HG02938 (cell line): Measurements from ENCODE around the gene AAK1.
"Not testable (repeated sequence)": the region's sequence is repeated elsewhere in the genome, so short reads cannot be mapped to it uniquely, and the experiment has no call there.

Source experiments
- ATAC-seq: cut with Tn5 transposase; IDR thresholded peaks from one replicate; pipeline ENCODE4 v1.9.1; 2021; ENCODE audit warnings: mild to moderate bottlenecking, moderate library complexity; ENCODE audit not compliant: unreplicated experiment

The AAK1 gene

DNA sequence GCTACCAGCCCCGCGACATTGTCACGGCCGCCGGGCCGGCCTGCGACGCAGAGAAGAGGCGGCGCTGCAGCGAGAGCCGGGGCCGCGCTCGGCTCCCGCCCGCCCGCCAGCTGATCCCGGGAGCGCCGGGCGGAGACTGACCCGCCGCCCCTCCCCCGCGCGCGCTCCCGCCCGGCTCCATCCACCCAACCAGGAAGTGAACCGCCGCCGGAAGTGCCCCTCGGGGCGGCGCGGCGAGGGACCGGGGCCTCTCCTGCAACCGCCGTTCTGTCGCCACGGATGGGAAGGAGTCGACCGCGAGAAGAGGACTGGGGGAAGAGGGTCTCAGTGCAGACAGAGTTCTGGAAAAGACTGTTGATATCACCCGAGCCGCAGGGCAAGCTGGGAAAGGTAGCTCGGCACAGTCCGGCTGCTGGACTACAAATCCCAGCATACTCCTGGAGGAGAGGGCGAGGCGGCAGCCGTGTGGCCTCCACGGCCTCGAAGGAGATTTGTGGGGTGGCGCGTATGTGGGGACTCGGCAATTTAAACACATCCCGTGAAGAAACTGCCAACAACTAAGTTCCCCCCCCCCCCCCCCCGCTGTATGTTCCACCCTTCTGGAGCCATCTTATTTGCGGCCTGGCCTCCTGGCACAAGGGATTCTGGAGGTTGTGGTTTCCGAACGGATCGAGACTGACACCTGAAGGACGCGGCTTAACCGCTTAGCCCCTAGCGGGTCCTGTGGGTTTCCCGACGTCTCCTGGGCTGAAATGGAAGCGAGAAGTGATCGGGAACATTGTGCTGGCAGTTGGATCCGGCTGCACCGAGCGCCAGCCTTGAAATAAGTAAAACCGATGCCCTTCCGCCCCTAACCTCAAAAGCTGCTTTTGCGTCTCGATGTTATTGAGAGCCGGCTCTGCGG is at the start of gene AAK1:
Gene AAK1, minus strand, starts transcription at position 138 of the 904 bp plus-strand sequence. CDS start 699 bp downstream, outside the sequence.
- ATAC-seq, result peak; percentile 30

DNA sequence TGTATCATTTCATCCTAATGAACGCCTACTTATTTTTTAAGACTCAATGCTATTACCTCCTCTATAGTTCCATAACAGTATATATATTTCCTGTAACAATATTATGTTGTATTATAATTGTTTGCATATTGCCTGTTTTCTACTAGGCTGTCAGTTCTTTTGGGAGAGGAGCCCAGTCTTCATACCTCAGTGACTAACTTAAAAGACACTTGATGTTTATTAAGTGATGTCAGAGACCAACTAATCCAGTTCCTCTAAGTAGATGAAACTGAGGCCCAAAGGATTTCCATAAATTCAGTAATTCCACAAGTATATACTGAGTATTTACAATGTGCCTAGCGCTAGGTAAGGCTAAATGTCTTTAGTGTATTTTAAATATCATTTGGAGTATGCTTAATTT is 48.9 kb upstream of the AAK1 start:
- no peak for ATAC-seq

DNA sequence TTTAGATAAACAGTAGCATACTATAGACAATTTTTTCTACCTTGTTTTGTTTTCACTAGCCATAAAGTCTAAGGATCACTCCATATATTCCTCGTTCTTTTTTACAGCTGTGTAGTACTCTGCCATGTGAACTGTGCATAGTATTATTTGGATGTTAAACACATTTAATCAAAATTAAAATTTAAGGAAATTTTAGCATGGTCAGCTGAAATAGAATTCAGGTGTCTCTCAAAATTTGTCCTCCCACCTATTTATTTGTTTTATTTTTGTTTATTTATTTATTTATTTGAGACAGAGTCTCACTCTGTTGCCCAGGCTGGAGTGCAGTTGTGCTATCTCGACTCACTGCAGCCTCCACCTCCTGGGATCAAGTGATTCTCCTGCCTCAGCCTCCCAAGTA is 46.4 kb upstream of the AAK1 start:
- ATAC-seq, result no peak

DNA sequence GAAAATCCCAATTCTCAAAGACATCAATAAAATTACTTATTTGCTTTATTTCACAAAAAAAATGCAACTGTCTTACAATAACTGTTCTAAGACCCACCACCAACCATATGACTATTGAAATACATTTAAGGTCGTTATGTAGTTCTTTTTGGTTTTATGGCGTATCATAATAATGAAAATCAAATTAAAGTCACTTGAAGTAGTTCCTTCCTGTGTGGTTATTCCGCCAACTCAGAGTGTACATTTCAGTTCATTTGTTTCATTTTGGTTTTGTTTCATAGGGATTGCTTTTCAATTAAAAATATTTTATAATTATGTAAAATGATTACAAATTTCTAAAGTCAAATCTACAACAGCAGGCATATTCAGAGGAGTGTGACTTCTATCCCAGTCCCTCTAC is 45.9 kb upstream of the AAK1 start:
- no peak for ATAC-seq

DNA sequence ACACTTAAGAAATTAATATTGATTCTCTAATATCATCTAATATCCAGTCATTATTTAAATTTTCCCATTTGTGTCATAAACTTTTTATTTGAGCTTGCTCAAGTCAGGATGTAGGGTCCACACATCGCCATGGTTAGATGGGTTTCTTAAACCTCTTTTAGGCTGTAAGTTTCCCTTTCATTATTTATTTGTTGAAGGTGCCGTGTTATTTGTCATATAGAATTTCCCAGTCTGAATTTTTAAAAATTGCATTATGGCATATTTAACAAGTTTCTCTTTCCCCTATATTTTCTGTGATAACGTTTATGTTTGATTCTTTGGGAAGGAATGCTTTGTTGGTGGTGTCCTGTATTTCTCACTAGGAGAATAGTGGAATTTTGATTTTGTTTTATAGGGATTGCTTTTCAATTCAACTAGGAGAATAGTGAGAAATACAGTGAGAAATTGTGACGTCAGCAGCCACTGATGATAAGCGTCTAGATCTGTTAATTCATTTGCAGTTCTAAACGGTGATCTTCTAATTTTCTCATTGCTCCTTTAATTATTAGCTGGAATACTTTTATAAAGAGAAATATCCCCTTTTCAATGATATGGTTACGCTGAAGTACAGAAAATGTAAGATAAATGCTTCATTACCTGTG is 44.6 kb upstream of the AAK1 start:
- ATAC-seq, result no peak

DNA sequence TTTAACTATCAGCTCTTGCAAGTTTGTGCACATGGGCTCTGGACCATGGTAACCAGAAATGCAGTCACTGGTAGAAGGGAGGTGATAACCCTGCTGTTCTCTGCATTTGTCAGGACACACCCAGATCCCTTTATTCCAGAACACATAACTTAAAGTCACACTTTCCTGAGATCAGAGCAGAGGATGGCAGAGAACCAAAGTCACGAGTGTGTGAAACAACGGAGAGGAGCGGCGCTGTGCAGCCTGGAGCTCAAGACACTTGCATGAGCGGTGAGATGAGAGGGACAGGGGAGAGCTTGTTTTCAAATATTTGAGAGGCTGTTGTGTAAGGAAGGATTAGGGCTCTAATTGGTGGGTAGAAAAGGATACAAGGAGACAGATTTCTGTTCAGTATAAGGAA is 43.3 kb upstream of the AAK1 start:
- ATAC-seq, result no peak

DNA sequence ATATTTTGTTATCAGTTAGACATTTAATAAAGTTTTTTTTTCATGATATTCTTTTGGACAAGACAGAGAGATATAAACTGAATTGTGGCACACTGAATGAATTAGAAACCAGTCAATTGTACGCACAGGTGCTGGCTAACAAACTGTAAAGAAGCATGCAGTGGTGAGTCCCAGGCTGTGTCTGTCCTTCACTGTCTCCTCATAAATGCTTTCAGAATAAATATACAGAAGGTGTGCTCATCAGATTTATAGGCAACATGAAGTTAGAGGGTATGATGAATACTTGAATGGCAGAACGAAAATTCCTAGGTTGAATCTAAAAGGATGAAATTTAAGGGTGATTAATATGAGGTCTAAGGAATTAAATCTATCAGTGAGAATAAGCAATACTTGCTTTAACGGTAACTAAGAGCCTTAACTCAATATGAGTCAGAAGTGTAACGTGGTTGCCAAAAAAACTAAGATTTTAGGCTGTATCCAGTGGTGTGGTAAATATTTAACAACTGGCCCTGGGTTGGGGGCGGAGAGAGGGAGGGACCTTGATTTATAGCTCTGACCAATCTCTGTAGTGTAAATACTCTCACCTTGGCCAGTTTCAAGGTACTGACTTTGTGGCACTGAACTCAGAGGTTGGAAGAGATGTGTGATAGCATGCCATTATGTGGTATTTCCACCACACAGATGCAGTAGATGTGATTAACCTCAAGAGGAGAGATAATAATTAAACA is 41.9 kb upstream of the AAK1 start:
- ATAC-seq, result peak; percentile 79

DNA sequence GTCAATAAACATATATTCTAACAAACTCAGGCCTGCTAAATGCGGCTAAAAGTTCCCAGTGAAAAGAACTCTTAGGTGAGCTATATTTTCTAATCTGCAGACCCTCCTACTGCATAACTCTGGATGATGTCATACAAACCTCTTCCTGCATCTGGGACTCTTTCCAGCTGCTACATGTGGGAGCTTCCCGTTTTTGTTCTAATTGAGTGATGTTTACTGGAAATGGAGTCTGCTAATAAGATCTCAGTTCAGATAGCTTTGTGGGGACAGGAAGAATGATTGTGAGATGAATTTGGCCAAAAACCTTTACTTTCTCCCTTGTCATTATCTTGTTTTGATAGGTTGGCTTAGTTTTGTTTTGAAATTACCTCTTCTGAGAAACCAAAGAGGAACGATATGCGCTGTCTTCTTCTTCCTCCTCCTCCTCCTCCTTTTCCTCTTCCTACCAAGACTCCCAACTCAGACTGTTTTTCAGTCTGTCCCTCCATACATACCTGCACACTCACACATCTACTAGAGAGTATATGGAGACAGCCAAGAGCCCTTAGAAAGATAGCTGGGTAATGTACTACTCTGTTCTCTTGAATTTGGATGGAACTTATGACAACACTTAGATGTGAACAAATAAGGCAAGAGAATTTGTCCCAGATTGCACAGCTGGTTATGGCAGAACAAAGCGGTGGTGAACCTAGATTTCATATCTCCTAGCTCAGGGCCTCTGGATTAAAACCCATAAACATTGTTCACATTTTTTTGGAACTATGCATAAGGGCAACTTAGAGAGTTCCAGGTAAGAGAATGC is 39.8 kb upstream of the AAK1 start:
- no peak for ATAC-seq

DNA sequence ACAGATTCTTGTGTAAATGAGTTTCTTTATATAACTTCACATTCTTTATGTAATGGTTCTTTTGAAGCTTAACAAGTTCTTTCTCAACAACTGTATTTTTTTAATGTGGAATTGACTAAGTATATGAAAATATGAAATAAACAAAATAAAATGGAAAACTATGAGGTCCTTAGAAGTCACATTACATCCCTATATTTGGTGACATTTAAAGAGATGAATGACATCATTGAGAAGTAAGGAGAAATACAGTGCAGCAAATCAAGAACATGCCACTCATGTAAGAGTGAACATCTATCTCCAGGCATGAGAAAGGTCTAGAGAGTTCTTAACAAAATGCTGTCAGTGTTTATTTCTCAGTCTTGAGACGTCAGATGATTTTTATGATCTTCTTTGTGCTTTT is 39.0 kb upstream of the AAK1 start:
- no peak for ATAC-seq

DNA sequence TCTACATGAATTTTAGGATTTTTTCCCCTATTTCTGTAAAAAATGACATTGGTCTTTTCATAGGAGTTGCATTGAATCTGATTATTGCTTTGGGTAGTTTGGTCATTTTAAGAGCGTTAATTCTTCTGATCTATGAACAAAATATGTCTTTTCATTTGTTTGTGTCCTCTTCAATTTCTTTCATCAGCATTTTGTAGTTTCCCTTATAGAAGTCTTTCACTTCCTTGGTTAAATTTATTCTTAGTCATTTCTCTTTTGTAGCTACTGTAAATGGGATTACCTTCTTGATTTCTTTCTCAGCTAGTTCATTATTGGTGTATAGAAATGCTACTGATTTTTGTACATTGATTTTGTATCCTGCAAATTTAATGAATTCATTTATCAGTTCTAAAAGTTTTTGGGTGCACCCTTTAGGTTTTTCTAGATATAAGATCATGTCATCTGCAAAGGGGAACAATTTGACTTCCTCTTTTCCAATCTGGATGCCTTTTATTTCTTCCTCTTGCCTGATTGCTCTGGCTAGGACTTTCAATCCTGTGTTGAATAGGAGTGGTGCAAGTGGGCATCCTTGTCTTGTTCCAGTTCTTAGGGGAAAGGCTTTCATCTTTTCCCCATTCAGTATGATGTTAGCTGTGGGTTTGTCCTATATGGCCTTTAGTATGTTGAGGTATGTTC is 36.6 kb upstream of the AAK1 start:
- ATAC-seq, result no peak

DNA sequence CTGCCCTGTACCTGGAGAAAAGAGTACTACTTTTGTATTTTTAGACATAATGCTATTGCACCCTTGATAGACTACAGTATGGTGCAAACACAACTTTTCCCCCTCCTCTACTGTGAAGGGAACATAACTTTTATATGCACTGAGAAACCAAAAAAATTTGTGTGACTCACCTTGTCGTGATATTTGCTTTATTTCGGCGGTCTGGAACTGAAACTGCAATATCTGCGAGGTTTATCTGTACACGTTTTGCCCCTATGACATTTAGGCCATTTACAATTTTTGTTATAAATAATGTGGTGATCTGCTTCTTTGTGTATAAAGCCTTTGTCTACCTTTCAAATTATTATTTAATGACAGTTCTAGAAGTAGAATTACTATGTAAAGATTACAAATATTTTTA is 34.4 kb upstream of the AAK1 start:
- ATAC-seq, result no peak

DNA sequence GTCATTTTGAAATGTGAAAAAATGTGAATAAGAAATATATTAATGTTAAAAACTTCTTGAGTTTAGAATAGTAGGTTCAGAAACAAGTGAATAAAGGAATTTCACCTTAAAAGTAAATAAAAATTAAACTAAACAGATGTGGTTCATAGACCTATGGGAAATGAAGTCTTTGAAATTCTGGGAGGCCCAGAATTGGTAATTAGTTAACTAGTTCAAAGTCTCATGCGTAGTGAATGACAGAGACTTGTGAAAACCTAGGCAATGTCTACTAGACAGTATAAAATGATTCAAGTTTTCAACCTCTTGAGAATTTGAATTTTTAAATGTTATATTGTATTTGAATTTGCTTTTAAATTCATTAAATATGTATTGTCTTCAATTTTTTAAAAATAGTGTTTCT is 32.6 kb upstream of the AAK1 start:
- no peak for ATAC-seq

DNA sequence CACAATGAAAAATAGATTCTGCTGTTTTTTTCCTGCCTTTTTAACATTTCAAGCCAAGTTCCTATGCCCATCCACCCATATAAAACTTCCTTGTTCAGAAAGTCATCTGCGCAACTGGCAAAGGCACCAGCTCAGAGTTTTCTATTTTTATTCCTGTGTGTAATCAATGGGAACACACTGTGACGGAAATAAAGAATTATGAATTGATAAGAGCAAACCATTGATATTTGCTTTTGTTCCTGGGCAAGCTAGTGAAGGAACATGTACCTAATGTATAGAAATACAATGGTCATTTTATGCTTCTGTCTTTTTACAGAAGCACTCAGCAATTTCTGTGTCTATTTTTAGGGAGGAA is 30.8 kb upstream of the AAK1 start:
- no peak for ATAC-seq

DNA sequence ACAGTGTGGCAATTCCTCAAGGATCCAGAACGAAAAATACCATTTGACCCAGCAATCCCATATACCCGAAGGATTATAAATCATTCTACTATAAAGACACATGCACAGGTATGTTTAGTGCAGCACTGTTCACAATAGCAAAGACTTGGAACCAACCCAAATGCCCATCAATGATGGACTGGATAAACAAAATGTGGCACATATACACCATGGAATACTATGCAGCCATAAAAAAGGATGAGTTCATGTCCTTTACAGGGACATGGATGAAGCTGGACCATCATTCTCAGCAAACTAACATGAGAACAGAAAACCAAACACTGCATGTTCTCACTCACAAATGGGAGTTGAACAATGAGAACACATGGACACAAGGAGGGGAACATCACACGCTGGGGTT is 29.6 kb upstream of the AAK1 start:
- not testable (repeated sequence) for ATAC-seq

DNA sequence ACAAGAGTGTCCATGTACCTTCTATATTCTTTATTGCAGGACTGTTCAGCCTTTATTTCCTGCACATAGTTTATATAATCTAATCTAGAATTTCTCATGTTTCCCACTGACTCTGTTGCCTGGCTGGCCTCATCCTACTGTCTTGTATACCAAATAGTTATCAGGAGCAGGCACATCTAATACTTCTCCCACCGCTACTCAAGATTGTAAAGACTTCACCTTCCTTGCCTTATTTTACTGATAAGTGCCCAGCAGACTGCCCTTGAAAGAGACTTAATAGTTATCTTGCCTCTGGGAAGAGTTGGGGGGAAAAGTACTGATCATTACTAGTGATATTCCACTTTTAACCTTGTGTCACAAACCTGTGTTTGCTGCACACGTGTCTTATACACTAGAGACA is 26.1 kb upstream of the AAK1 start:
- no peak for ATAC-seq

DNA sequence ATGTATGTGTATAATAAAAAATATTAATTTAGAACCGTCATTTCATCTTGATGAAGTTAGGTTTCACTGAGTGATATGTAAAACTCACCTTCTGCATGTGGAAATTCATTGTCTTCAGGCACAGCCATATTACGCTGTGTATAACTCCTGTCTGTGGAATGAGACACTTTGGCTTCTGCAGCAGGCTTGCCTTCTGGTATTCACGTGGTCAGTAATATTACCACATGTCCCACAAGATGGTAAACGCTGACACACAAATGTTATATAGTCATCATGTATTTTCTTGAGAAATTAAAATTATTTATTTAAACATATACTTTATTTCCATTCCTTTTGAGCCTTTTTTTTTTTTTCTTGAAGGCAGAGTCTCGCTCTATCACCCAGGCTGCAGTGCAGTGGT is 25.1 kb upstream of the AAK1 start:
- ATAC-seq, result no peak

DNA sequence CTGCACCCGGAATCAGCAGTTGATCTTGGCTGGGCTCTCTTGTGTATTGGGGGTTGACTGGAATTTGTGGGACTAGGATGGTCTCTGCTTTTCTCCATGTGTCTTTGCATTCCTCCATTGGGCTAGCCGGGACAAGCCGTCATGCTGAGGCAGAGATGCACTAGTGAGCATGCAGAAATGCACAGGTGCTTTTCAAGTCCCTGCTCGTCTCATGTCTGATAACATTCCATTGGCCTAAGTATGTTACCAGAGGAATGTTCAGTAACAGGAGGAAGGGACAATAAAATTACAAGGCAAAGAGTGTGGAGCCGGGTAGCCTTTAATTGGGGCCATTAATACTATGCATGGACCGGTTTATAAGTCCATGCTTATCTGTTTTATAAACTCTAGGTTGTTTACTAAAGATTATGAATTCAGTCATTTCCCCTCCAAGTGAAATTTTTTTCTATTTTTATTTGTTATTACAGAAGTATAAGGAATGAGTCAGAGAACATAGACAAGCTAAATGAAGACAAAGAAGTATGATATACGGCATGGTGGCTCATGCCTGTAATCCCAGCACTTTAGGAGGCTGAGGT is 24.4 kb upstream of the AAK1 start:
- no peak for ATAC-seq

DNA sequence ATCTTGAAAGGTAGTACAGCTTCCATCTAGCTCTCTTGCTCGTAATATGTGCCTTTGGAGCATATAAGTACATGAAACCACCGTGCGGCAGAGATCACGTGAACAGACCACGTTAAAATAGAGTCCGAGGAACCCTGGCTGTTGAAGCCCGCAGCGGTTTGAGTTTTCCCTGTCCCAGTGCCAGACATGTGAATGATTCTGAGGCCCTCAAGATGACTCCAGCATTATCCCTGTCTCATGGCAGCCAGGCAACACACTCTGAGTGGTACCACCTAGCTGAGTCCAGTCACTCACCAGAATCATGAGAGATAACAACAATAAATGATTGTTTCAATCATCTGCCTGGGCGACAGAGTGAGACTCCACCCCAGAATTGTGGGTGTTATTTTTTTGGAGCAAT is 21.6 kb upstream of the AAK1 start:
- no peak for ATAC-seq

DNA sequence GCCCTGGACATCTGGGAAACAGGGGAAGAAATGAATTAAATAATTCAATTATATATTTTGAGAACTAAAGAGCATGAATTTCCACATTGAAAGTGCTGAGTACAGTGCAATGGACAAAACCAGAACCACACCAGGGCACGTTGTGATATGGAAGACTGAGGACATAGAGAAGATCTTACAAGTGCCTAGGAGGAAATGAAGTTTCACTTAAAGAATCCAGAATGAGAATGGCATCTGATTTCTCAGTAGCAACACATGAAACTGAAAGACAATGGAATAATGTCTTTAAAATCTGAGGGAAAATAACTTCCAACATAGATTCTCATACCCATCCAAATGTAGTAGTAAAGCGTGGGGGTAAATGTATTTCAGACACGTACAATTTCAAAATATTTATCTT is 20.3 kb upstream of the AAK1 start:
- ATAC-seq, result no peak

DNA sequence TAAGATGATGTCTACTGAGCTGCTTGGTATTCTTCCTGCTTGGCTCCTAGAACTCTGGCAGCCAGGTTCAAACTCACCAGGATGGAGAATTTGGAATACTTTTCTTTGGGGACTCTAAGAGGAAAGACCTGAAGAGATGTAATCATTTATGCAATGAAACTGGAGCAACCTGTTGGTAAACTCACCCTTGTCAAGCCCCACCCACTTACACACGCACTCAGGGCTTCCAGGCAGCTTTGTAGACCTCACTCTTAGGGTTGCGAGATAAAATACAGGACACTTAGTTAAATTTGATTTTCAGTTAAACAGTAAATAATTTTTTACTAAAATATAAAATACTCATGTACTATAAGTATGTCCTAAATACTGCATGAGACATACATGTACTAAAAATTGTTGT is 19.0 kb upstream of the AAK1 start:
- not testable (repeated sequence) for ATAC-seq
